Muscle of leg (tissue), 11 donors: ENCODE measurements around the gene MRPS11. TPM values are rescaled to one million over a fixed set of nuclear protein-coding genes. Genes with fewer than 3 reads are reported as not detected.
"Not testable (repeated sequence)": the region's sequence is repeated elsewhere in the genome, so short reads cannot be mapped to it uniquely, and the experiment has no call there.

Source experiments
- DNase-seq: peaks from one replicate; pipeline ENCODE4 v3.0.0; 2013
- H3K27ac ChIP-seq: one replicate; pipeline ENCODE4 v1.5.1; 2013; ENCODE audit warnings: mild to moderate bottlenecking, low read length, control low read depth
- H3K27me3 ChIP-seq: one replicate; pipeline ENCODE4 v1.6.1; 2013; ENCODE audit warnings: low read length; ENCODE audit not compliant: control insufficient read depth, insufficient read depth
- H3K36me3 ChIP-seq: one replicate; pipeline ENCODE4 v1.6.1; 2013; ENCODE audit warnings: low read length; ENCODE audit not compliant: control insufficient read depth, insufficient read depth
- H3K4me1 ChIP-seq: one replicate; pipeline ENCODE4 v1.6.1; 2013; ENCODE audit warnings: low read length; ENCODE audit not compliant: control insufficient read depth, insufficient read depth
- H3K4me3 ChIP-seq: one replicate; pipeline ENCODE4 v1.5.1; 2013; ENCODE audit warnings: low read length, control low read depth
- H3K9me3 ChIP-seq: replicated peaks from 2 replicates; pipeline ENCODE4 v1.6.1; 2013; ENCODE audit warnings: low read depth, low read length; ENCODE audit not compliant: control insufficient read depth
- WGBS: methylation state at CpG from one replicate; pipeline ENCODE4 v1.1.5; 2013; ENCODE audit warnings: missing lambda C conversion rate; ENCODE audit not compliant: insufficient coverage; 5-methylcytosine and 5-hydroxymethylcytosine counted together
- polyA plus RNA-seq, 8 donors: library from polyadenylated mRNA; unstranded; fragments of 120-200 nt; gene quantifications; one replicate each; pipeline versions ENCODE4 v1.2.1 to v1.2.3, GENCODE V29; 2013; ENCODE audit warnings: inconsistent platforms in 1 of 8, low replicate concordance in 1 of 8; ENCODE audit not compliant: insufficient read length in 8 of 8, insufficient read depth in 1 of 8
- total RNA-seq: library from RNA; stranded (reverse); fragments of 120-200 nt; gene quantifications from one replicate; pipeline ENCODE4 v1.2.4, GENCODE V29; 2013

Gene MRPS11
- total and polyA plus RNA-seq, 9 donors, result 46.2 to 52.9 (median 48.5) TPM

- no peak for DNase-seq
- Histone ChIP-seq H3K4me3 (no peak overlapping the region), H3K27me3 (no peaks in the 10 kb centered on the region), H3K4me1 (peaks cover 9% of the 10 kb centered on the region), H3K27ac (no peak overlapping the region), H3K36me3 (peaks cover 20% of the 10 kb centered on the region), H3K9me3 (no peaks in the 10 kb centered on the region)
- 30% methylated on average over 1 of the region's 1 CpG for WGBS
These were observed 13.9 kb upstream of the MRPS11 start for GRCh38 chr15:88453651-88454050.

GRCh38 chr15:88454236-88454635 lies 13.3 kb upstream of the MRPS11 start:
- no peak for DNase-seq
- H3K27ac ChIP-seq, result no peak overlapping the region
- H3K4me3 ChIP-seq, result no peak overlapping the region
- 67% methylated on average over 1 of the region's 1 CpG for WGBS
- peaks cover 7% of the 10 kb centered on the region for H3K4me1 ChIP-seq
- H3K36me3 ChIP-seq, result peaks cover 26% of the 10 kb centered on the region
- H3K27me3 ChIP-seq, result no peaks in the 10 kb centered on the region
- no peaks in the 10 kb centered on the region for H3K9me3 ChIP-seq

GRCh38 chr15:88454867-88455810 lies 12.4 kb upstream of the MRPS11 start:
- Histone ChIP-seq H3K4me1 (peaks cover 7% of the 10 kb centered on the region), H3K27ac (no peak overlapping the region), H3K9me3 (no peaks in the 10 kb centered on the region), H3K27me3 (no peaks in the 10 kb centered on the region), H3K36me3 (peaks cover 35% of the 10 kb centered on the region), H3K4me3 (no peak overlapping the region)
- peak; percentile 74 for DNase-seq
- WGBS, result 25% methylated on average over 9 of the region's 9 CpGs

- WGBS, result no CpG with 5 or more reads among the region's 3 CpGs
- H3K9me3 ChIP-seq, result no peaks in the 10 kb centered on the region
- peaks cover 41% of the 10 kb centered on the region for H3K36me3 ChIP-seq
- no peak for DNase-seq
- H3K4me1 ChIP-seq, result peaks cover 7% of the 10 kb centered on the region
- no peak overlapping the region for H3K27ac ChIP-seq
- H3K4me3 ChIP-seq, result no peak overlapping the region
- H3K27me3 ChIP-seq, result no peaks in the 10 kb centered on the region
These were observed 10.8 kb upstream of the MRPS11 start for GRCh38 chr15:88456733-88457132.

GRCh38 chr15:88463870-88464532 lies 3.5 kb upstream of the MRPS11 start:
- whole genome bisulfite sequencing, result 91% methylated on average over 1 of the region's 2 CpGs
- no peak overlapping the region for H3K27ac ChIP-seq
- no peaks in the 10 kb centered on the region for H3K27me3 ChIP-seq
- peaks cover 46% of the 10 kb centered on the region for H3K36me3 ChIP-seq
- H3K9me3 ChIP-seq, result no peaks in the 10 kb centered on the region
- no peak overlapping the region for H3K4me3 ChIP-seq
- DNase-seq, result no peak
- peaks cover 8% of the 10 kb centered on the region for H3K4me1 ChIP-seq

GRCh38 chr15:88465633-88466224 lies 1.8 kb upstream of the MRPS11 start:
- peaks cover 8% of the 10 kb centered on the region for H3K4me1 ChIP-seq
- DNase-seq, result no peak
- no peak overlapping the region for H3K4me3 ChIP-seq
- WGBS, result 100% methylated on average over 1 of the region's 4 CpGs
- H3K27me3 ChIP-seq, result no peaks in the 10 kb centered on the region
- no peak overlapping the region for H3K27ac ChIP-seq
- H3K36me3 ChIP-seq, result peaks cover 35% of the 10 kb centered on the region
- H3K9me3 ChIP-seq, result no peaks in the 10 kb centered on the region

GRCh38 chr15:88467935-88468528 lies 524 bp downstream of the MRPS11 start:
- peaks cover 8% of the 10 kb centered on the region for H3K4me1 ChIP-seq
- H3K27me3 ChIP-seq, result no peaks in the 10 kb centered on the region
- H3K36me3 ChIP-seq, result peaks cover 37% of the 10 kb centered on the region
- H3K9me3 ChIP-seq, result no peaks in the 10 kb centered on the region
- H3K27ac ChIP-seq, result peak overlapping the region; percentile 86
- H3K4me3 ChIP-seq, result peak overlapping the region; percentile 56
- WGBS, result 0% methylated on average over 8 of the region's 17 CpGs
- peak; percentile 11 for DNase-seq

- not testable (repeated sequence) for DNase-seq, H3K27me3 ChIP-seq, H3K4me1 ChIP-seq, H3K27ac ChIP-seq, H3K9me3 ChIP-seq, H3K4me3 ChIP-seq
- H3K36me3 ChIP-seq, result peaks cover 38% of the 10 kb centered on the region
- WGBS, result 96% methylated on average over 9 of the region's 10 CpGs
These were observed 1.2 kb downstream of the MRPS11 start for GRCh38 chr15:88468721-88469120.

- WGBS, result 95% methylated on average over 2 of the region's 2 CpGs
- Histone ChIP-seq H3K27ac (no peak overlapping the region), H3K9me3 (no peaks in the 10 kb centered on the region), H3K4me1 (peaks cover 8% of the 10 kb centered on the region), H3K27me3 (no peaks in the 10 kb centered on the region), H3K36me3 (peaks cover 32% of the 10 kb centered on the region), H3K4me3 (no peak overlapping the region)
- DNase-seq, result no peak
These were observed 1.8 kb downstream of the MRPS11 start for GRCh38 chr15:88469321-88469720.
